OCI-LY3 (cell line): ENCODE measurements around the gene DHX57.

Source experiments
- CTCF ChIP-seq: fragments of 200-600, 300-600 bp; sonication (generic); IDR thresholded peaks from 2 replicates; pipeline ENCODE4 v1.5.1; 2014; ENCODE audit warnings: antibody characterized with exemption, low read length, low read depth
- EZH2phosphoT487 ChIP-seq: fragments of 200-600 bp; shearing (Covaris generic); IDR thresholded peaks from 2 replicates; pipeline ENCODE4 v1.6.1; 2018; ENCODE audit warnings: antibody characterized with exemption, mixed run types, low read depth

GRCh38 chr2:38862476-38862875, 13.3 kb downstream of the DHX57 start:
- TF ChIP-seq CTCF (no peak), EZH2phosphoT487 (no peak)
